Neural progenitor cell (in vitro differentiated cells): ENCODE results near the gene SACS. TPM values are rescaled to one million over a fixed set of nuclear protein-coding genes. Genes with fewer than 3 reads are reported as not detected.

ENCODE experiments used
- DNase-seq: peaks from one replicate; pipeline ENCODE4 v3.0.0-alpha.2; 2016; ENCODE audit warnings: low spot score
- H2AFZ ChIP-seq: fragments of 200-600 bp; sonication (generic); replicated peaks from 2 replicates; pipeline ENCODE4 v1.6.1; 2016; ENCODE audit warnings: antibody characterized with exemption
- H3F3A ChIP-seq: fragments of 200-600 bp; sonication (generic); 2 replicates; pipeline ENCODE4 v1.6.1; 2016; ENCODE audit warnings: antibody characterized with exemption, low read depth
- H3K27ac ChIP-seq: fragments of 200-600 bp; sonication (generic); 2 replicates; pipeline ENCODE4 v1.5.1; 2016; ENCODE audit warnings: mild to moderate bottlenecking
- H3K27me3 ChIP-seq: fragments of 200-600 bp; sonication (generic); 2 replicates; pipeline ENCODE4 v1.6.1; 2016; ENCODE audit warnings: mild to moderate bottlenecking, moderate library complexity
- H3K36me3 ChIP-seq: fragments of 200-600 bp; sonication (generic); 2 replicates; pipeline ENCODE4 v1.5.1; 2016
- H3K4me1 ChIP-seq: fragments of 200-600 bp; sonication (generic); 2 replicates; pipeline ENCODE4 v1.6.1; 2016; ENCODE audit warnings: mixed run types
- H3K4me2 ChIP-seq: fragments of 200-600 bp; sonication (generic); 2 replicates; pipeline ENCODE4 v1.6.1; 2016
- H3K4me3 ChIP-seq: fragments of 200-600 bp; sonication (generic); 2 replicates; pipeline ENCODE4 v1.5.1; 2016
- H3K79me2 ChIP-seq: fragments of 200-600 bp; sonication (generic); 2 replicates; pipeline ENCODE4 v1.6.1; 2016; ENCODE audit warnings: low read depth
- H3K9ac ChIP-seq: fragments of 200-600 bp; sonication (generic); 2 replicates; pipeline ENCODE4 v1.6.1; 2016
- H3K9me3 ChIP-seq: fragments of 200-600 bp; sonication (generic); 2 replicates; pipeline ENCODE4 v1.5.1; 2016; ENCODE audit warnings: low read depth
- H4K20me1 ChIP-seq: fragments of 200-600 bp; sonication (generic); 2 replicates; pipeline ENCODE4 v1.6.1; 2016; ENCODE audit warnings: low read depth
- H3K27ac Mint-ChIP-seq: 3 replicates; pipeline ENCODE4 v1.8.0; 2021; ENCODE audit warnings: mixed read lengths
- H3K27me3 Mint-ChIP-seq: 2 replicates; pipeline ENCODE4 v1.8.0; 2022; ENCODE audit warnings: low read depth, mild to moderate bottlenecking, inconsistent platforms, moderate library complexity, mixed read lengths; ENCODE audit not compliant: insufficient read depth
- H3K36me3 Mint-ChIP-seq: 3 replicates; pipeline ENCODE4 v1.8.0; 2021; ENCODE audit warnings: mixed read lengths
- H3K4me1 Mint-ChIP-seq: 3 replicates; pipeline ENCODE4 v1.8.0; 2021; ENCODE audit warnings: mixed read lengths
- H3K4me3 Mint-ChIP-seq: 3 replicates; pipeline ENCODE4 v1.8.0; 2021; ENCODE audit warnings: mild to moderate bottlenecking, moderate library complexity, mixed read lengths
- H3K9me3 Mint-ChIP-seq: 3 replicates; pipeline ENCODE4 v1.8.0; 2020; ENCODE audit warnings: mixed read lengths
- CTCF ChIP-seq: fragments of 200-600 bp; sonication (generic); IDR thresholded peaks from 2 replicates; pipeline ENCODE4 v1.5.1; 2017; ENCODE audit warnings: antibody characterized with exemption, mild to moderate bottlenecking
- EZH2 ChIP-seq: fragments of 200-600 bp; sonication (generic); IDR thresholded peaks from 2 replicates; pipeline ENCODE4 v1.6.1; 2017; ENCODE audit warnings: antibody characterized with exemption, mild to moderate bottlenecking, moderate library complexity
- EZH2phosphoT487 ChIP-seq: fragments of 200-600 bp; sonication (generic); IDR thresholded peaks from 2 replicates; pipeline ENCODE4 v1.6.1; 2017; ENCODE audit warnings: antibody characterized with exemption
- total RNA-seq: library from RNA; depleted of rRNA; stranded (reverse); fragments of >200 nt; gene quantifications from 2 replicates; pipeline ENCODE4 v1.2.3, GENCODE V29; 2015; ENCODE audit warnings: low replicate concordance

The SACS gene
- total RNA-seq, 1 donor from 2014 or later, result 77.7 TPM

- no peaks in the 10 kb centered on the region for H3K36me3 ChIP-seq
- no peak overlapping the region for H3K4me3 Mint-ChIP-seq
- H2AFZ ChIP-seq, result no peak overlapping the region
- peaks cover 7% of the 10 kb centered on the region for H3K27me3 Mint-ChIP-seq
- no peaks in the 10 kb centered on the region for H3K9me3 Mint-ChIP-seq
- DNase-seq, result no peak
- peaks cover 34% of the 10 kb centered on the region for H3K4me1 Mint-ChIP-seq
- H3K27ac ChIP-seq, result no peak overlapping the region
- no peak overlapping the region for H3K9ac ChIP-seq
- no peaks in the 10 kb centered on the region for H3K27me3 ChIP-seq
- peaks cover 6% of the 10 kb centered on the region for H4K20me1 ChIP-seq
- H3K27ac Mint-ChIP-seq, result peak overlapping the region; percentile 72
- H3K79me2 ChIP-seq, result peaks cover 70% of the 10 kb centered on the region
- peaks cover 31% of the 10 kb centered on the region for H3K36me3 Mint-ChIP-seq
- no peak for TF ChIP-seq EZH2phosphoT487
- no peak for TF ChIP-seq CTCF
- TF ChIP-seq EZH2, result no peak
- H3K4me3 ChIP-seq, result no peak overlapping the region
- H3K4me2 ChIP-seq, result peak overlapping the region; percentile 19
- no peaks in the 10 kb centered on the region for H3K9me3 ChIP-seq
- H3F3A ChIP-seq, result peaks cover 8% of the 10 kb centered on the region
- H3K4me1 ChIP-seq, result peaks cover 30% of the 10 kb centered on the region
These were observed 6.1 kb downstream of the SACS start for GRCh38 chr13:23427342-23427843.

- no peaks in the 10 kb centered on the region for H3K4me1 Mint-ChIP-seq
- TF ChIP-seq EZH2, result no peak
- no peak for TF ChIP-seq EZH2phosphoT487
- TF ChIP-seq CTCF, result no peak
- H3K27me3 Mint-ChIP-seq, result peaks cover 4% of the 10 kb centered on the region
- H3F3A ChIP-seq, result no peaks in the 10 kb centered on the region
- peaks cover 23% of the 10 kb centered on the region for H3K36me3 Mint-ChIP-seq
- H3K79me2 ChIP-seq, result peaks cover 17% of the 10 kb centered on the region
- no peak overlapping the region for H3K27ac ChIP-seq
- no peak overlapping the region for H3K4me3 ChIP-seq
- H3K9me3 Mint-ChIP-seq, result peaks cover 2% of the 10 kb centered on the region
- H3K4me3 Mint-ChIP-seq, result no peak overlapping the region
- no peak overlapping the region for H2AFZ ChIP-seq
- H3K27ac Mint-ChIP-seq, result no peak overlapping the region
- peaks cover 3% of the 10 kb centered on the region for H3K36me3 ChIP-seq
- no peak for DNase-seq
- no peaks in the 10 kb centered on the region for H3K4me1 ChIP-seq
- no peak overlapping the region for H3K9ac ChIP-seq
- no peaks in the 10 kb centered on the region for H3K27me3 ChIP-seq
- no peaks in the 10 kb centered on the region for H3K9me3 ChIP-seq
- no peaks in the 10 kb centered on the region for H4K20me1 ChIP-seq
- H3K4me2 ChIP-seq, result no peak overlapping the region
These were observed 11.9 kb downstream of the SACS start for GRCh38 chr13:23421596-23421995.

GRCh38 chr13:23418776-23419683 lies 14.5 kb downstream of the SACS start:
- Mint-ChIP-seq H3K9me3 (peaks cover 4% of the 10 kb centered on the region), H3K27ac (no peak overlapping the region), H3K36me3 (peaks cover 18% of the 10 kb centered on the region), H3K4me3 (no peak overlapping the region), H3K4me1 (no peaks in the 10 kb centered on the region), H3K27me3 (peaks cover 2% of the 10 kb centered on the region)
- Histone ChIP-seq H3K4me3 (no peak overlapping the region), H3F3A (no peaks in the 10 kb centered on the region), H4K20me1 (no peaks in the 10 kb centered on the region), H3K4me2 (no peak overlapping the region), H2AFZ (no peak overlapping the region), H3K9me3 (no peaks in the 10 kb centered on the region), H3K4me1 (no peaks in the 10 kb centered on the region), H3K79me2 (no peaks in the 10 kb centered on the region), H3K9ac (no peak overlapping the region), H3K27ac (no peak overlapping the region), H3K27me3 (no peaks in the 10 kb centered on the region), H3K36me3 (peaks cover 3% of the 10 kb centered on the region)
- no peak for DNase-seq
- no peak for TF ChIP-seq EZH2
- no peak for TF ChIP-seq EZH2phosphoT487
- TF ChIP-seq CTCF, result no peak
